Stimulated activated CD8-positive, alpha-beta memory T cell treated with anti-CD3 and anti-CD28 coated beads, Interleukin-15, amount 100 ng/mL, for 4 hours (primary cell): ENCODE results near the gene ARHGEF17.

Experiments
- DNase-seq, 2 donors: peaks; one replicate each; pipeline ENCODE4 v3.0.0-alpha.2; 2020; ENCODE audit warnings: low read depth in 2 of 2

ARHGEF17 gene

DNA sequence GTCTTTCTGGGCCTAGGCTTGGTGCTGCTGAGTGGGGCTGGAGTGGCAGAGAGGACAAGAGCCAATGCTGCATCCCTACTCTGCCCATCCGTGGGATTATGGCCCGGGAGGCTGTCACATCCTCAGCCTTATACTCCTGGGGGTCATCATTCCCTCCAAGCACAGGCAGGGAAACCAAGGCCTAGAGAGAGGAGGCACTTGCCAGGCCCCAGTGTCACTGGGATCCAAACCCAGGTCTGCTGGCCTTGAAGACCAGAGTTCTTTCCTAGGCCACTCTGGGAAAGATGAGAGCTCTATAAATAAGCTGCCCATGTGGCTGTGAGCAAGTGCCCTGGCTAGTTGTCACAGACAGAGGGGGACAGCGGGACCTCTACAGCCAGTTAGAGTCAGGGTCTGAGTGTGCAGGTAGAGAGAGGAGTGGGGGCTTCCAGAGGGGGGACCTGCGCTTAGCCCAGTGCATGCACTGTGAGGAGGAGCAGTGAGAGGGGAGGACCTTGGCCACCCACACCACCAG lies 72.9 kb downstream of the ARHGEF17 start:
- no peak for DNase-seq

DNA sequence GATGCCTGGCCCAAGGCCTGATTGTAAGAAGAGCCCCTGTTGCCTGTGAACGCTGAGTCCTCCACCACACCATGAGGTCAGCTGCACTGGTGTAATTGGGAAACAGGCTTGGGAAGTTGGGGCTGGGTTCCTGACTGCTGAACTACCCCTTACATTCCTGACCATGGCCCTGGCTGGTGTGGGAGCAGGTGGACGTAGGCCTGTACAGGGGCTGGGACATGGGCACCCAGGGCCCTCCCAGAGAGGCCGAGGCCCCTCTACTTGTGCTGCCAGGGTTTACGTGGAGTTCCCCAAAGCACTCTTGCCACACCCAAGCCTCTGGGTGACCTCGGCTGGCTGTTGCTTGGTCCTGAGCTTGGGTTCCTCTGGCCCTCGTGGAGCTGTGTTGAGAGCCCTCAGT lies 73.5 kb downstream of the ARHGEF17 start:
- no peak for DNase-seq

DNA sequence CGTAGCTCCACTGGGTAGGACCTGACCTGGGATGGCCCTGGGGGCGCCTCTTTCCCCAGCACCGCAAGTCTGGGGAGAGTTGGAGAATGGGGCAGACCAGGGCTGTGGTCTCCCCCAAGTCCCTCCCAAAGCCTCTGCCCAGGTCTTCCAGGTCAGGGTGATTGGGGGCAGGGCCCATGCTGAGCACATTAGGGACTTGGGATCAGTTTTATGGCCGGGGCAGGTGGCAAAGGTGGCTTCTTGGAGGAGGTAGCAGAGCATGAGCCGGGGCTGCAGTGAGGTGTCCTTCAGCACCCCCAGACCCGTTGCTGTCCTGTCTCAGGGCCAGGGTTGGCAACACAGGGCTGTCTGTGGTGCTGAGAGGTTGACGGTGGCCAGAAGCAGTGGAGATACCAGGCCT lies 74.1 kb downstream of the ARHGEF17 start:
- DNase-seq: no peak

DNA sequence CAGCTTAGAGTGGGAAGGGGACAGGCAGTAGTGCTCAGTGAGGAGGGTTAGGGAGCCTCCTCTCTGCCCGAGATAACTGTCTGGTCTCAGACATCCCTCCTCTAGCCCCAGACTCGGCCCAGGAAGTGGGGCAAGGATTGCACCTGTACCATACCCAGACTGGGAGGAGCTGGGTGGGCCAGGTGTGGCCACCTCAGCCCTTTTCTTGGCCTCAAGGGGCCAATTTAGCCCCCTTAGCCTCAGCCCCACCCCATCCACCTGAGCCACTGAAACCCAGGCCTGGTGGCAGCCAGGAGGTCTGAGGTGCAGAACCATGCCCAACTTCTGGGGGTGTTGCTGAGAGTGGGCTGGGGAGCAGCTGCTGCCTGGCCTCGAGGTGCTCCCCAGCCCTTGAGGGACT lies 74.7 kb downstream of the ARHGEF17 start:
- DNase-seq: no peak

DNA sequence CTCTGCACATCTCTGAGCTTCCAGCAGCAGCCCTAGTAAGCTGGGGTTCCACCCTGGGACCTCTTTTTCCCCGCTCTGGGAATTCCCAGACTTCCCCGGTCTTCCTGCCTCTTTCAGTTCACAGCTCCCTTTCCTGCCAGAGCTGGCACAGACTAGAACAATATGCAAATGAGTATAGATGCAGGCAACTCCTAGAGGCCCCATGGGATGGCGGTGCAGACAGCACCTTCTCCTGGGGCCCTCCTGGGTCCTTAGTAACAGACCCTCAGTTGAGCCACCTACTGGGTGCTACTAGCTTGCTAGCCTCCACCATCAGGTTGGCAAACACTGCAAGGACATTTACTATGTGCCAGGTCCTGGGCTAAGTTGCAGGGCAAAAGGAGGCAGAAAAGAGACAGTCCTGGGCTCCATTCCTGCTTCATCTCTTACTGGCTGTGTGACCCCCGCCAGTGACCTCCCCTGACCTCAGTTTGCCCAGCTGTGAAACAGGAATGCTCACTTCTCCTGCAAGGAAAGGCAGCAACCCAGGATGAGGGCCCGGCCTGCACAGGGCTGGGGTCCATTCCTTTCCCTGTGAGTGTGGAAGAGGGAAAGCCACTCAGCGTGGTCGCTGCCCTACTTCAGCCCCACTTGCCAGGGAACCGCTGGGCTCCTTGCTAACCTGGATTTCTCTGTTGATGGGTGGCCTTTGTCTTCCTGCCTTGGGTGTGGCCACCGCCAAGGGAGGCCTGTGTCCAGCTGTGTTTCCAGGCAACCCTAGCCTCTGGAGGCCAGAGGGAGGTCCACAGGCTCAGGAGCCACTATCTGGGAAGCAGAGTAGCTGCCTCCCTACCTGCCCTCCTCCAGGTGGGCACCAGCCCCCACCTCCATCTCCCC lies 75.4 kb downstream of the ARHGEF17 start:
- DNase-seq: no peak

DNA sequence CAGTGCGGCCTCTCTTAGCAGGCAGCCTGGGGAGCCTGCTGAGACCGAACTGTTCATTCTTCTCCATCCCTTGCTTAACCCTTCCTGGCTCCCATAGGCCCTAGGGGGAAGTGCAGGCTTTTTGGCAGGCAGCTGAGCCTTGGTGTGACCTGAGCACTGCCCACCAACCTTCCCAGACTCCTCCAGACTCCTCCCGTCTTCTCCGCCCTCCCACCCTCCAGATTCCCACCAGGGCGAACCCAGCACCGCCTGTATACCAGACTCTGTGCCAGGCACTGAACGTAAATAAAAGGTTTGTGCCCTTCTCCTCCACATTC lies 76.0 kb downstream of the ARHGEF17 start:
- no peak for DNase-seq

DNA sequence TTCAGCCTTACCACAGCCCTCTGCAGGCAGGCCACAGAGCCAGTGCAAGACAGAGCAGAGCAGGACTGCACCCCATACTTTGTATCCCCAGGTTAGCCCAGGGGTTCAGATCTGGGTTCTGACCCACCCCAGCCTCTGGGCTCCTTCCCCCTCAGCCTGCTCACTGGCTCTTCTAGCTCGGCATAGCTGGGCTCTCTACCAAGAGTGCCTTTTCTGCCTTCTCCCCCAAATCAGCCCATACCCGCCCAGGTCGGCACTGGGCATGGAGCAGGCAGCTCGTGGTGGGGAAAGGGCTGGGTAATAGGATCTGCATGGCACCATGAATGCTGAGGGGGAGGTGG lies 76.4 kb downstream of the ARHGEF17 start:
- DNase-seq: no peak

DNA sequence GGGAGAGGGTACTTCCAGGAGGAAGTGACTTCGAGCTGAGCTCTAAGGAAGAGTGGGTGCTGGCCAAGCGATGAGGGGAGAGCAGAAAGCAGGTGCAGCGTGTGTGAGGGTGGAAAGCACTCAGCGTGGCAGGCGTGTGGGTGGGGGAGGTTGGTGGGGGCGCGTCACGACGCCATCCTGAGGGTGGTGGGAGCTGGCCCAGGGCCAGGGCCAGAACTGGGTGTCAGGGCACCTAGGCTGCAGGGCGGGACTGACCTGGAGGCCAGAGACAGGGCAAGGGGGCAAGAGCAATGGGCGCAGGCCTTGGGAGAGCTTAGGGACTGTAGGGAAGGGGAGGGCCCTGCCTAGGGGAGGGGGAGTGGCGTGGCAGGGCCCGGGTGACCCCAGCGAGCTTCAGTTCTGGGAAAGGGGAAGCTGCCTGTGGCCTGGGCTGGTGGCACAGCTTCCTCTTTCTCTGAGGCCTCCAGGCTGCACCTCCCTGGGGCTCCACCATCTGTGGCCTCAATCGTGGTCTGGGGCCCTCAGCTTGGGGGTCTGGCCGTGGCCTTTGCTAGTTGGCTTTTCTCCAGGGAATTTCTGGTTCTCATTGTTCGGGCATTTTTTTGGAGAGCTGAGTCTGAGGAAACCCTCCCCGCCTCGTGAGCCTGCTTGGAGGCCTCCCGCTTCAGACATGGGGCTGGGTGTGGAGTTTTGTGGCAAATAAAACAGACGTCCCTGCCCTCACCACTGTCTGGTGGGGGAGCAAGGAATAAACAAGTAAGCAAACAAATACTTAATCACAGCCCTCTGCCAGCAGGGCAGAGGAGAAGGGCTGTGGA lies 77.0 kb downstream of the ARHGEF17 start:
- DNase-seq: peak in 1 of 2 donors; percentile 30

DNA sequence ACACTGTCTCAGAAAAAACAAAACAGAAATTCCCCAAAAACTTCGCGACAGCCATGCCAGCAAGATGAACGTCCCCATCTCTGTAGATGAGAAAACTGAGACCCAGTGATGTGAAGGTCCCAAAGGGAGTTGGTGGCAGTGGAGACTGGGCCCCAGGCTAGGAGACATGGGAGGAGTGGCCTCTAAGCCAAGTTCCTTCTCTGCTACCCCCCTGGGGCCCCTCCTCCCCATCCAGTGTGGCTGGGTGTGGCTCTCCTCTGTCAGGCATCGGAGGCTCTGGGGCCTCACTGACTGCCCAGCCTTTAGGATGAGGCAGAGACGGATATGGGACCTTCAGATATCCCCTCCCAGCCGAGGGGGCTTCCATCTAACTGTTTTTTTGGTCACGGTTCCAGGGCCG lies 77.9 kb downstream of the ARHGEF17 start:
- DNase-seq: no peak

DNA sequence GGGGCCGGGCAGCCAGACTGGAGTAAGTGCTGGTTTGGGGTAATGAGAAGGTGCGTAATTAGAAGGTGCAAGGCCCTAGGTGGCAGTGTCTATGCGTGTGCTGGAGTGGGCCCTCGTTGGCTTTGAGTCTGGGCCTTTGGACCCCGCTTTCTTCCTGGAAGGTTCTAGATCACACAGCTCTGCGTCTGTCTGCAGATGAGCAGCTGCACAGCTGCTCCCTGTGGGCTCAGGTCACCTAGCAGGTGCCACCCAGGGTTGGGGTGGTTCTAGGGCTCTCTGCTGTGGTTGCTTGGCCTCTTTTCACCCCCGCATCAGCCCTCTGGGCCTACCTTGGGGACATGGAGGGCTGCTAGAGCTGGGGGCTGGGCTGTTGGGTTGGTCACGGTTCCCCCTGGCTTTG lies 78.5 kb downstream of the ARHGEF17 start:
- DNase-seq: no peak

DNA sequence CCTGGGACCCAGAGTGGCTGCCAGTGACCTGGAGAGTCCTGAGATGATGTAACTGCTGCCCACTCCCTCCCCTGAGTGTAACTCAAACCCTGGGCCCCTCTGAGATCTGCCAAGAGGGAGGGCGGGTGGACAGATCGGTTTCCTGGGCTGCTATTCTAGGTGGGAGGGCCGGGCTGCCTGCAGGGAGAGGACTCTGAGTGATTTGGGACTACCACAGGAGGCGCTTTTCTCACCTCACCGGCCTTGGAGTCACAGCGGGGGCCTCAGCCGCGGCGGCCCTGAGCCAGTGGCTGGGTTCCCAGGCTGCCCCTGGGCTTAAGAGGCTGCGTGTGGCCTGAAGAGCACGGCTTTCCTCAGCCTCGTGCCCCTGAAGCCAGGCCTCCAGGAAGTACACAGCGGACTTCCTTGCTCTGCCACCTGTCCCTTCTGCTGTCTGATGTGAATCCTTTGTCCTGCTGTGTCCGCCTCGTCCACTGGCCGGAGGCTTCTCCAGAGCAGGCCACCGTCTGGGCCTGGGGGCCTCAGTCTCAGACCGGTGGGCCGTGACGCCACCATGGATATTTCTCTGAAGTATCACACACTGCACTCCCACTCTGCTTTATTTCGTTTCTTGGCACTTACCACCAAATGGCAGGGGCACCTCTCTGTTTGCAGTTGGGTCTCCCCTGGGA lies 79.7 kb downstream of the ARHGEF17 start:
- no peak for DNase-seq

DNA sequence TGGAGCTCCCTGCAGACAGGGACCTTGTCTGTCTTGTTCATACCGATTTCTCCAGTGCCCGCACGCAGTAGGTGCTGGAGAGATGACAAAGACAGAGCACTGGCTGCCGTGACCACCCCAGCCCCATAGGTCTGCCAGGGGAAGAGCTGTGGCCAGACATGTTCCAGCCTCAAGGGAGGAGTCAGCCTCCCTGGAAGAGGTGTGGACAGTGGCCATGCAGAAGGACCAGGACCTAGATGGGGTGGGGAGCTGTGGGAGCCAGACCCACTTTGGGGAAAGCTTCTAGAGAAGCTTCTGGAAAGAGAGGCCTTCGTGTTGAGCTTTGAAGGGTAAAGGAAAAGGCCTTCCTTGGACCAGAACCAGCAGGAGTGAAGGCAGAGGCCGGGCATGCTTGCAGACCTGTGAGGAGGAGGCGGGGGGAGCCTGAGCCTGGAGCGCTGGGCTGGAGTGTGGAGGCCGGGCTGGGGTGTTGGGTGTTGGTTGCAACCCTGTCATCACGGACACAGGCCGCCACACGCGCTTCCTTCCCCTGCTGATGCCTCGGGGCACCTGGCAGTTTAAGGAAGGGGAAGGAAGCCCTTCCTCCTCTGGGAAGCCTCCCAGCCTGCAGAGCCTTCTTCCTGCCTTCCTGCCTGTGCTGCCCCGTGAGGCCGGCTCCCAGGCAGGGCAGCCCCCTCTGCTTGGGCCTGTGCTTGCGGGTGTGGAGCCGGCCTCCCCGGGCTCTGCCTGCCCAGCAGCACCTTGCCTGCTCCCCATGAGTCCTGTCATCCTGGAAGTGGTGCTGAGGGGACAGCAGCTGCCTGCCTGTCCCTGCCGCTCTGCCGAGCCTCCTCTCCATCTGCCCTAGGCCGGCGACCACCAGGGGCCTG lies 80.4 kb downstream of the ARHGEF17 start:
- DNase-seq: no peak

DNA sequence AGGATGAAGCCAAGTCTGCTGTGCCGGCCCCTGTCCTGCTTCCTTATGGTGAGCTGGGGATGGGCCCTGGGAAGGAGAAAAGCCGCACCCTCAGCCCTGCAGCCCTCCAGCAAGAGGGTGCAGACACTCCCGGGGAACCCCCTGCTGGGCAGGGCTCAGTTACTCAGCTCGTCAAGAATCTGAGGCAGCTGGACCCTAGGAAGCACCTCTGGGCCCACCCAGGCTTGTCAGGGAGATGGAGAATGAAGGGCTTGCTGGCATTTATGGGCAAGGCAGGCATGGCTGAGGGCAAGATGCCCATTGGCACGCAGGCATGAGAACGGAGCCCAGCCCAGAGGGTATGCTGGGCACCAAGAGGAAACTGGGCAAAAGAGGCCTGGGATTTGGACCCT lies 81.1 kb downstream of the ARHGEF17 start:
- DNase-seq: no peak

DNA sequence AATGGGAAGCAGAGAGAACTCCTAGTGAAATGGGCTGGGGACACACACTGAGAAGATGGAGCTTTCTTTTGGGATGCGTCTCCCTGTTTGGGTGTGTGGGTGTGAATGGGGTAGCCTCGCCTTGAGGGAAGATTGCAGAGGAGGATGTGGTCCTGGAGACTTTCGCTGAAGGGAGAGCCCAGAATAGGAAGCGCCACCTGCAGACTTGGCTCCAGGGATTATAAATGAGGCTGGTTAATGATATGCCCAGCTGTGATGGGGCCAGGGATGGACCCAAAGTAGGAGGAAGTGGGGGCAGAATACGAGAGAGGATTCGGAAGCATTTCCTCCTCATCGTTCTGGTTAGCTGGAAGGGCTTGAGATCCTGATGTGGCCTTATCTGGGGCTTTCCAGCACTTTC lies 81.8 kb downstream of the ARHGEF17 start:
- DNase-seq: no peak

DNA sequence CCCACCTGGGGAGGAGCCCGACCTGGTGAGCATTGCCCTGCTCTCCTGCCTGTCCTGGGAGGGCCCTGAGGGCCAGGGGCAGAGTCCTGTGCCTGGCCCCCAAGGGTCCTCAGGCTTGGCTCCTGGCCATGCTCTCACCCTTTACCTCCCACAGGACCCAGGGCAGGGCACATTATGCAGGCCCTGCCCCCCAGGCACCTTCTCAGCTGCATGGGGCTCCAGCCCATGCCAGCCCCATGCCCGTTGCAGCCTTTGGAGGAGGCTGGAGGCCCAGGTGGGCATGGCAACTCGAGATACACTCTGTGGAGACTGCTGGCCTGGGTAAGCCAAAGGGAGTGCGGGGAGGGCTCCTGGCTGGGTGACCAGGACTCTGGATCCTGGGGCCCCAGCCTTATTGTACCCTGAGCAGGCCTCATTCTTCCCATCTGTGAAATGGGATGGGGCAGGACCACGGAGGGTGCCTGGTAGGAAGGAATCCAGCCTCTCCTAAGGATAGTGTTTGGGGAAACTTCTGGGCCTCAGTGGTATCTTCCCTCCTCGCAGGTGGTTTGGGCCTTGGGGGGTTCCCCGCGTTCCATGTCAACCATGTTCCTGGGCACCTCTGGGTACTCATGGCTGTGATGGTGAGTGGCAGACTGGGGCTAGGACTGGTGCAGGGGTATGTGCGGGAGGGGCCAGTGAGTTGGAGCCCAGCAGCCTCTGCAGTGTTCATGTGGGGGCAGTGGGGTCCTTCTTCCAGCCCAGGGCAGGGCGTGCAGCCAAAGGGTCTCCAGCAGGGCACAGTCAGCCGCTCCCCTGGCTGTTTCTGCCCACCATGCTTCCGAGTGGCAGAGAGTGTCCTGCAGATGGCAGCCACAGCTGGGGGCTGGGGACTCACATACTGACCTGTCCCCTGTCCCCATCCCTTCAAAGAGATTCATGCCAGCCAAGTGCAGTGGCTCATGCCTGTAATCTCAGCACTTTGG lies 82.8 kb downstream of the ARHGEF17 start:
- DNase-seq: no peak

DNA sequence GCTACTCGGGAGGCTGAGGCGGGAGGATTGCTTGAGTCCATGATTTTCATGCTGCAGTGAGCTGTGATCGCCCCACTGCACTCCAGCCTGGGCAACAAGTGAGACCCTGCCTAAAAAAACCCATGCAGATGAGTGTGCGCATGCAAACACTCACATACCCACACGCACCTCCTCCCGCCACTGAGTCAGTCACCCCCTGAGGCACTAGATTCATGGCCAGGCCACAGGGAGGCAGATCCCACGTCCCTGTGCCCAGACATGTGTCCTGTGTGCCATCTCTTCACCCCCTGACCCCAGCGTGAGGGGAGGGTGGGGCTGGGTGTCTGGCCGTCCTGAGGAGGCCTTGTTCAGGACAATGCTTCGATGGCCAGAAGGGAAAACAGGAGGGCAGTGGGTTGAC lies 83.6 kb downstream of the ARHGEF17 start:
- no peak for DNase-seq

DNA sequence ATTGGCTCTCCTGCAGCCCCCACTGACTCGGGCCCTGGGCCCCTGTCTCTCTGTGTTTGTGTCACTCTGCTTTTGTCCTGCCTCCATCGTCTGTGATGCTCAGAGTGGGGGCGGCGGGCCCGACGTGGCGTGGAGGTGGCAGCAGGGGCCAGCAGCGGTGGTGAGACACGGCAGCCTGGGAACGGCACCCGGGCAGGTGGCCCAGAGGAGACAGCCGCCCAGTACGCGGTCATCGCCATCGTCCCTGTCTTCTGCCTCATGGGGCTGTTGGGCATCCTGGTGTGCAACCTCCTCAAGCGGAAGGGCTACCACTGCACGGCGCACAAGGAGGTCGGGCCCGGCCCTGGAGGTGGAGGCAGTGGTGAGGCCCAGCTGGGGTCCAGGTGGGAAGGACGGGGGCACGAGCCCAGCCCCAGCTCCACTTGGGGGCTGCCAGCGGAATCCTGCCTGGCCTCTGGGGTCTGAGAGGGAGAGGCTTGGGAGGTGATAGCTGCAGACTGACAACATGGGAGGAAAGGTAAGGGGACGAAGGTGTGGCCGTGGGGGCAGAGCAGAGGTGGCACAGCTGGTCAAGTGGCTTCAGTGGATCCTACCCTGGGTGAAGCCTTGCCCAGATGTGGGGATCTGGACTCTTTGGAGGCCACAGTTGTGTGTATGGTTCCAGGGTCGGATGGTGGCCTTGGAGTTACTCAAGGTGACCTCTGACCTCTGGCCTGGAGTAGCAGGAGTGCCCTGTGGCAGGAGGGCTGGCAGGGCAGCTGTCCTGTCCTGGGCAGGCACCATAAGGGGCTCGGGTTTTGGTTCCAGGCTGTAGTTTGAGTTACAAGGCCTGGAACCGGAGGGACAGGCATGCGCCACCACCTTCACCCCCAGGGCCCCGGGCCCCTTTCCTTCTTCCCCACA lies 84.3 kb downstream of the ARHGEF17 start:
- no peak for DNase-seq

DNA sequence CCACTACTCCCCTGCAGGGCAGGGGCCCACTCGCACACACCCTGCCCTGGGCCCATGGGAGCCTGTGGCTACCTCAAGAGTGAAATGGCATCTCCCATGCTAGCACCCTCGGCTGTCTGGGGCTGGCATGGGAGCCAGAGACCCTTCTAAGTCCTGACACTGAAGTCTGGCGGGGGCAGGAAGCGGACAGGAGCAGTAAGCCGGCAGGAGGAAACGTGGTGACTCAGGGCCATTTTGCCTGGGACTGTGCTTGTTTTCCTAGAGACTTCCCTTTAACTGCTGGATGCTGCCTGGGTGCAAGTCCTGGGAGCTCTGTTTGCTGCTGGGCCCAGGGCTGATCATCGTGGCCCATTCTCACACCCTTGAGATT lies 84.9 kb downstream of the ARHGEF17 start:
- no peak for DNase-seq
